Heart left ventricle (tissue), 13 donors: ENCODE measurements around the gene TRPV5.

ENCODE experiments used
- POLR2A ChIP-seq, 2 donors: fragments of 450-650 bp; IDR thresholded peaks; one replicate each; pipeline ENCODE4 v1.6.1; 2017; ENCODE audit warnings: antibody characterized with exemption in 2 of 2, mild to moderate bottlenecking in 2 of 2, moderate library complexity in 2 of 2
- TF ChIP-seq, protein P1 (sequence below), 12 donors: fragments of 200-600 bp; sonication (generic) in 4 of 12; IDR thresholded peaks; one replicate each; pipeline versions ENCODE4 v1.5.0 to v1.8.0; 2018 to 2022; ENCODE audit warnings: antibody characterized with exemption in 12 of 12, mild to moderate bottlenecking in 5 of 12
- donor health status: ischemic (EF 13 %, LVEDD 7.1; RV severe dilation, severe dysfunction).
- donor health status: DM: no; HTN: yes; CAD: no.
- donor health status: DM: no; HTN: no; CAD: no.
- donor health status: ischemic (EF 25% LVEDD 6.9; RV normal size, moderate dysfunction).
- donor health status: ischemic (EF 25% LVEDD 5.7; RV mildly dilated, moderate dysfunction).
- donor health status: ischemic (EF 35%, LVEDD 5.7; RV mildly dilated, moderate dysfunction).
- donor health status: nonischemic (EF 11% LVEDD 7.7; RV severe dilation, severe dysfunction).
- donor health status: DM: yes; HTN: yes; CAD: no.
- donor health status: PGD.
- donor health status: ischemic (EF 29% LVEDD 5.4; RV normal size, mild dysfunction).
- donor health status: nonischemic (EF 23%, LVEDD 6.1; RV moderate dilation, normal function).

GRCh38 chr7:142868986-142869415, 64.5 kb downstream of the TRPV5 start:
- no peak for TF ChIP-seq POLR2A (IDR thresholded peaks at IDR 0.05)
- TF ChIP-seq, protein P1, sequence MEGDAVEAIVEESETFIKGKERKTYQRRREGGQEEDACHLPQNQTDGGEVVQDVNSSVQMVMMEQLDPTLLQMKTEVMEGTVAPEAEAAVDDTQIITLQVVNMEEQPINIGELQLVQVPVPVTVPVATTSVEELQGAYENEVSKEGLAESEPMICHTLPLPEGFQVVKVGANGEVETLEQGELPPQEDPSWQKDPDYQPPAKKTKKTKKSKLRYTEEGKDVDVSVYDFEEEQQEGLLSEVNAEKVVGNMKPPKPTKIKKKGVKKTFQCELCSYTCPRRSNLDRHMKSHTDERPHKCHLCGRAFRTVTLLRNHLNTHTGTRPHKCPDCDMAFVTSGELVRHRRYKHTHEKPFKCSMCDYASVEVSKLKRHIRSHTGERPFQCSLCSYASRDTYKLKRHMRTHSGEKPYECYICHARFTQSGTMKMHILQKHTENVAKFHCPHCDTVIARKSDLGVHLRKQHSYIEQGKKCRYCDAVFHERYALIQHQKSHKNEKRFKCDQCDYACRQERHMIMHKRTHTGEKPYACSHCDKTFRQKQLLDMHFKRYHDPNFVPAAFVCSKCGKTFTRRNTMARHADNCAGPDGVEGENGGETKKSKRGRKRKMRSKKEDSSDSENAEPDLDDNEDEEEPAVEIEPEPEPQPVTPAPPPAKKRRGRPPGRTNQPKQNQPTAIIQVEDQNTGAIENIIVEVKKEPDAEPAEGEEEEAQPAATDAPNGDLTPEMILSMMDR (IDR thresholded peaks at IDR 0.05) = no peak
